PFSK-1 (cell line): Measurements from ENCODE around the gene AFM.

Experiments
- POLR2AphosphoS5 ChIP-seq: IDR thresholded peaks from 2 replicates; pipeline ENCODE4 v1.6.1; 2012; ENCODE audit warnings: low read depth, mild to moderate bottlenecking, control low read depth, low read length, moderate library complexity
- SIN3A ChIP-seq: IDR thresholded peaks from 2 replicates; pipeline ENCODE4 v1.6.1; 2012; ENCODE audit warnings: mild to moderate bottlenecking, low read length, moderate library complexity, borderline replicate concordance; ENCODE audit not compliant: insufficient read depth
- TAF1 ChIP-seq: IDR thresholded peaks from 2 replicates; pipeline ENCODE4 v1.6.1; 2012; ENCODE audit warnings: low read length, control low read depth, borderline replicate concordance; ENCODE audit not compliant: insufficient read depth

GRCh38 chr4:73453701-73454005 lies 27.9 kb upstream of the AFM start:
- TF ChIP-seq TAF1 (no peak), POLR2AphosphoS5 (no peak), SIN3A (no peak)
